Activated CD8-positive, alpha-beta T cell treated with anti-CD3 and anti-CD28 coated beads for 36 hours (primary cell): ENCODE results near the gene CSRP2. TPM values are rescaled to one million over a fixed set of nuclear protein-coding genes. Genes with fewer than 3 reads are reported as not detected.

Source experiments
- ATAC-seq: fragments of 200-7000 bp; cut with Tn5 transposase; one replicate; pipeline ENCODE4 v1.10.0; 2021; ENCODE audit warnings: mild to moderate bottlenecking, moderate library complexity
- CTCF ChIA-PET: fragments of 350-600 bp; sonication (Branson Sonifier 250); formaldehyde crosslinking; loops from one replicate; lab custom pipeline; 2021; ENCODE audit warnings: antibody characterized with exemption; lab: Charles Lee
- POLR2A ChIA-PET: fragments of 350-600 bp; sonication (Branson Sonifier 250); formaldehyde crosslinking; loops from one replicate; lab custom pipeline; 2021; ENCODE audit warnings: antibody characterized with exemption; lab: Charles Lee
- DNase-seq: peaks from one replicate; pipeline ENCODE4 v3.0.0-alpha.2; 2020
- H3K27ac Mint-ChIP-seq: one replicate; pipeline ENCODE4 v1.8.0; 2021; ENCODE audit warnings: mild to moderate bottlenecking, mixed read lengths
- H3K27me3 Mint-ChIP-seq: one replicate; pipeline ENCODE4 v1.8.0; 2021; ENCODE audit warnings: mixed read lengths
- H3K36me3 Mint-ChIP-seq: one replicate; pipeline ENCODE4 v1.8.0; 2021; ENCODE audit warnings: low read depth, mixed read lengths
- H3K4me1 Mint-ChIP-seq: one replicate; pipeline ENCODE4 v1.8.0; 2021; ENCODE audit warnings: low read depth, mixed read lengths
- H3K4me3 Mint-ChIP-seq: one replicate; pipeline ENCODE4 v1.8.0; 2021; ENCODE audit warnings: mild to moderate bottlenecking, moderate library complexity, mixed read lengths
- H3K9me3 Mint-ChIP-seq: one replicate; pipeline ENCODE4 v1.8.0; 2021; ENCODE audit warnings: mixed read lengths
- intact Hi-C: fragments of 100-400 bp; cut with micrococcal nuclease; formaldehyde crosslinking; loops from one replicate; pipeline ENCODE4 v1.10.0; 2022
- total RNA-seq, 2 experiments: library from RNA; stranded (reverse); gene quantifications; one replicate each; pipeline ENCODE4 v1.2.3, GENCODE V29; 2021
- TF ChIP-seq, protein P1 (sequence below): fragments of 200-600 bp; IDR thresholded peaks from one replicate; pipeline ENCODE4 v1.8.0; 2022; ENCODE audit warnings: antibody characterized with exemption, mild to moderate bottlenecking

CSRP2 gene
- total RNA-seq, 2 experiments from 2014 or later = 1.2 to 1.8 TPM

DNA sequence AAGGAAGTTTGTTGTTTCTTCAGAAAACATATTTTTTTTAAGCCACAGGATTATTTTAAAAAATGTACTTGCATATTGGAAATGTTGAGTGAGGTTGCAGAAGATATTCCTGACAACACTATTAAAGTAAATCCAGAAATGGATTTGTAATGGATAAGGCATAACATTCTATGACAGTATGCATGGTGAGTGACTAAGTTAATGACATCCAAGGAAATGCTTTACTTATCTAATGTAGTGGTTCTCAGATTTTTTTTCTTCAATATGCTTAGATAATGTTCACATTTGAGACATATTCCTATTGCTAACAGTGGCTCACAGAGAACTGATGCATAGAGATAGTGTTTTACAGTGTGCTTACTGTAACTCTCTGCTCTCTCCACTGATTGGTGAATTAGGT lies 65.6 kb downstream of the CSRP2 start:
- TF ChIP-seq, protein P1, sequence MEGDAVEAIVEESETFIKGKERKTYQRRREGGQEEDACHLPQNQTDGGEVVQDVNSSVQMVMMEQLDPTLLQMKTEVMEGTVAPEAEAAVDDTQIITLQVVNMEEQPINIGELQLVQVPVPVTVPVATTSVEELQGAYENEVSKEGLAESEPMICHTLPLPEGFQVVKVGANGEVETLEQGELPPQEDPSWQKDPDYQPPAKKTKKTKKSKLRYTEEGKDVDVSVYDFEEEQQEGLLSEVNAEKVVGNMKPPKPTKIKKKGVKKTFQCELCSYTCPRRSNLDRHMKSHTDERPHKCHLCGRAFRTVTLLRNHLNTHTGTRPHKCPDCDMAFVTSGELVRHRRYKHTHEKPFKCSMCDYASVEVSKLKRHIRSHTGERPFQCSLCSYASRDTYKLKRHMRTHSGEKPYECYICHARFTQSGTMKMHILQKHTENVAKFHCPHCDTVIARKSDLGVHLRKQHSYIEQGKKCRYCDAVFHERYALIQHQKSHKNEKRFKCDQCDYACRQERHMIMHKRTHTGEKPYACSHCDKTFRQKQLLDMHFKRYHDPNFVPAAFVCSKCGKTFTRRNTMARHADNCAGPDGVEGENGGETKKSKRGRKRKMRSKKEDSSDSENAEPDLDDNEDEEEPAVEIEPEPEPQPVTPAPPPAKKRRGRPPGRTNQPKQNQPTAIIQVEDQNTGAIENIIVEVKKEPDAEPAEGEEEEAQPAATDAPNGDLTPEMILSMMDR = no peak
- Mint-ChIP-seq H3K9me3 (no peaks in the 10 kb centered on the region), H3K4me3 (no peak overlapping the region), H3K27ac (no peak overlapping the region), H3K4me1 (no peaks in the 10 kb centered on the region), H3K36me3 (peaks cover 5% of the 10 kb centered on the region), H3K27me3 (no peaks in the 10 kb centered on the region)
- CTCF ChIA-PET = no interaction called here
- intact Hi-C loops = no loop called here
- no peak for ATAC-seq
- POLR2A ChIA-PET = no interaction called here
- no peak for DNase-seq

- no peak for ATAC-seq
These were observed 66.8 kb downstream of the CSRP2 start for GRCh38 chr12:76811976-76812375.

GRCh38 chr12:76810671-76811419 lies 68.0 kb downstream of the CSRP2 start:
- DNase-seq = no peak
- CTCF ChIA-PET = no interaction called here
- TF ChIP-seq, protein P1 = no peak
- H3K4me3 Mint-ChIP-seq = no peak overlapping the region
- ATAC-seq = no peak
- POLR2A ChIA-PET = interaction anchor here (0.6 kb wide), 1 partner anchor 244 kb away, joined by 3 read pairs; no protein-coding TSS in a partner anchor
- H3K27me3 Mint-ChIP-seq = no peaks in the 10 kb centered on the region
- H3K4me1 Mint-ChIP-seq = no peaks in the 10 kb centered on the region
- H3K9me3 Mint-ChIP-seq = no peaks in the 10 kb centered on the region
- intact Hi-C loops = no loop called here
- H3K27ac Mint-ChIP-seq = no peak overlapping the region
- peaks cover 6% of the 10 kb centered on the region for H3K36me3 Mint-ChIP-seq

More at GRCh38 chr12:76811976-76812375, 66.8 kb downstream of the CSRP2 start:
- H3K36me3 Mint-ChIP-seq = peaks cover 5% of the 10 kb centered on the region
- H3K4me1 Mint-ChIP-seq = no peaks in the 10 kb centered on the region
- no peaks in the 10 kb centered on the region for H3K9me3 Mint-ChIP-seq
- CTCF ChIA-PET = no interaction called here
- TF ChIP-seq, protein P1 = no peak
- no peak overlapping the region for H3K27ac Mint-ChIP-seq
- POLR2A ChIA-PET = interaction anchor here (0.6 kb wide), 1 partner anchor 20 kb away, joined by 3 read pairs; no protein-coding TSS in a partner anchor
- DNase-seq = no peak
- no peak overlapping the region for H3K4me3 Mint-ChIP-seq
- intact Hi-C loops = no loop called here
- no peaks in the 10 kb centered on the region for H3K27me3 Mint-ChIP-seq

Other genes with a start within 250 kb of the CSRP2 start
- 10 to 100 TPM; 20.8 to 22.4 TPM for gene ZDHHC17, start 114.9 kb downstream of the CSRP2 start, total RNA-seq
- 1 to 10 TPM; 3.0 to 5.3 TPM for gene E2F7, start 186.6 kb upstream of the CSRP2 start, total RNA-seq